Mucosa of gallbladder (tissue), 1 donor: ENCODE measurements around the gene HJURP. TPM values are rescaled to one million over a fixed set of nuclear protein-coding genes. Genes with fewer than 3 reads are reported as not detected.

ENCODE experiments used
- DNase-seq: peaks from one replicate; pipeline ENCODE4 v3.0.0-alpha.2; 2020; ENCODE audit warnings: low spot score
- total RNA-seq: library from RNA; stranded (reverse); gene quantifications from one replicate; pipeline ENCODE4 v1.2.1, GENCODE V29; 2021
- donor health status: DM: no; HTN: no; CAD: no.

The HJURP gene
- total RNA-seq, 1 donor from 2014 or later = 1.9 TPM

GRCh38 chr2:233815861-233816260, 38.5 kb downstream of the HJURP start:
- no peak for DNase-seq

DNA sequence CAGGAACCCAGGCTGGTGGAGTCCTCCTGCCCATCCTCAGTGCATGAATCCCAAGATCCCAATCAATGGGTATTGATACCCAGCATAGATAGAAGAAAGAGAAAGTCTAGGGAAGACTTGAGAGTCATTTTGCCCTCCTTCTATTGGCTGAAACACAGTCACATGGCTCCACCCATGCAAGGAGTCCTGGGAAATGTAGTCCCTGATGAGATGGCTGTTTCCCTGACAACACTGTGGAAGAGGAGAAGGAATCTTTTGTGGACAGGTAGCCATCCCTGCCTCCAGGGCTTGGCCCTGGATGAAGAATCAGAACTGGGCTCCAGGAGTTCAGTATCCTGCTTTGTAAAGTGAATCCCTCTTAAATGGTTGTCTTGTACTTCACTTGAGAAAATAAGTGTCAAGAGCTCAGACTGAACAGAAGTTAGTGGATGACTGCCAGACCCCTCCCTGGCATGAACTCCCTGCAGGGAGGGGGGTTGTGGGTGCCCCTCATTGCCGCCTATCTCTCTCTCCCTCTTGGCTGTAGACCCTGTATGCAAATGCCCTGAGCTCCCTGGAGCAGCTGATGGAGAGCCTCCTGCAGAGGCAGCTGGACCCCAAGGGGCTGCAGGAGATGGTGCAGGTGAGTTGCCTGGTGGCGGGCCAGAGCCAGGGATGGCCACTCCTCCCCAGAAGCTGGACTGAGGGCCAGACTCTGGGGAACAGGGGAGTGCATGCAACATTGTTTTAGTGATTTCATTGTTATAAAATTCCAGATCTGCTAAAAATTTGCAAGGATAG, 40.1 kb downstream of the HJURP start:
- DNase-seq = no peak

DNA sequence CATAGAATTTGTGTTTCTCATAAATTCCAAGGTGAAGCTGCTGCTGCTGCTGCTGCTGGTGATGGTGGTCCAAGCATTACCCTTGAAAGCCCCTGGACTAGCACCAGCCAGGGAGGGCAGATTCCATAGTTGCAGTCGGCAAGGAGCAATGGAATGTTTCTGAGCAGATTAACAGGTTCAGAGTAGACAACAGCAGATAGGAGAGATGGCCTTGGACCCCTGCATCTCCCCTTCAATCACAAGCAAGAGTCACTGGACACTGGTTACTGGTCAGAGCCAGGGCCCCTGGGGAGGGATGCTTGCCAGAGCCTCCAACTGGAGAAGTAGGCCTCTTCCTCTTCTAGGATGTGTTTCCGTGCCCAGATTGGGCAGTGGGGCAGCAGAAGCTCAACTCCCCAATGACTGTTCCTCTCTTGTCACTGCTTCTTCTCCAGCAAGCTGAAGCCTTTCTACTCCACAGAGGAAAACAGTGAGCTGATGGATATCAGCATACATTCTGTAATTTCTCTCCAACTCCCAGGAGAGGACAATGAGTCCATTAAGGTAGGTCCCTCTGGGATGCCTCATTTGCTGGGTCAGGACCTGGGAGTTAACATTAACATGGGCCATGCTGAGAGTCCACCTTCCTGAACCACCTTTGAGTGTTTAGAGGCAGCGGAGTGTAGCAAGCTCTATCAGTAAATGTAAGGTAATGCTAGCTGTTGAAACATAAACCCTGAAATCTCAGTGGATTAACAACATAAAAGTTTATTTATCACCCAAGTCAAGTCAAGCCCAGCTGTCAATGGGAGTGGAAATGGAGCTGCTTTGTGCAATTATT, 40.9 kb downstream of the HJURP start:
- no peak for DNase-seq

- DNase-seq = no peak
Measured at GRCh38 chr2:233811732-233812131, 42.6 kb downstream of the HJURP start.

- no peak for DNase-seq
Measured at GRCh38 chr2:233811087-233811486, 43.2 kb downstream of the HJURP start.

GRCh38 chr2:233810385-233810784, 44.0 kb downstream of the HJURP start:
- DNase-seq = no peak

- no peak for DNase-seq
Measured at GRCh38 chr2:233807966-233808935, 46.1 kb downstream of the HJURP start.

GRCh38 chr2:233807215-233807865, 47.0 kb downstream of the HJURP start:
- DNase-seq = no peak

DNA sequence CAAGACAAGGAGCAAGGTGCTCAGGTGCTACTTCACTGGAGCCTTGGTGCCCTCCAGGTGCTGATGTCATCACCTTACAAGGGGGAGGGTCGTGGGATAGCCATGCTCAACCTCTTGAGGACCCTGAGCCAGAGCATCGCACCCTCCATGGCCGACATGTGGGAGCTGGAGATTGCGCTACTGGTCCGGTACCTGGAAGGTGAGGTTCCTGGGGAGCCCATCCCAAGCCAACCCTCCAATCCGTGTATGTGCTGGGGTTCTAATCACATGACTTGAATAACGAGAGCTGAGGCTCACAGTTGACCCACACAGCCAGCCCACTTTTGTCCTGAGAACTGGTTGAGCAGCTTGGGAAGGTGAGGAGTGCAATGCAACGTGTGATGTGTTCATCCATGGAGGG, 50.3 kb downstream of the HJURP start:
- no peak for DNase-seq

GRCh38 chr2:233803292-233803911, 50.9 kb downstream of the HJURP start:
- DNase-seq = no peak

DNA sequence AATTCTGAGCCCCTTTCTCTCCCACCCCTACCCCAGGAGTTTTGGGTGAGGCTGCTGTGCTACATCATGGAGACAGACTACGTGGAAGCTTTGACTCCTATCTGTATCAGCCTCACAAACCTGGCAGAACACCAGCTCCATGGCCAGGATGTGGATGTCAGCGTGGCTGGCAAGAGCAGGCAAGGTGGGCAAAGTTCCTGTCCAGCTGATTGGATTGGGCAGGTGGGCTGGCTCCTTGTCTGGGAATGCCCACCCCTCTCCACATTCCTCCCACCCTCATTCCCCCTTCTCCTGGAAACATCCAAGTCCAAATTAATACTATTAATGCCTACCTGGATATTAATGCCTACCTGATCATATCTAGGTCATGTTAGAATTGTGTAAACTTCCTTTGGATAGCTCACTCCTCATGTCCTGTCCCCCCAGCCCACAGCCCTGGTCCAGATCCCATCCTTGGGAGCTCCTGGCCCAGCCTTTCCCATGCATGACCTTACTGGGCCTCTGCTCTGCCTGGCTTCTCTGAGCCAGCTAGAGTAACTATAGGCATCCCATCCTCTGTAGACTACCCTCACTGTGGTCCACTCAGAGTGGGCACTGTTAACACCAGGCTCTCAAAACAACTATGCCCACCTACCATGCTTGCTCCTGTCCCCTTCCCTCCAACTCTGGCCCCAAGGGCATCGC, 52.1 kb downstream of the HJURP start:
- no peak for DNase-seq

DNA sequence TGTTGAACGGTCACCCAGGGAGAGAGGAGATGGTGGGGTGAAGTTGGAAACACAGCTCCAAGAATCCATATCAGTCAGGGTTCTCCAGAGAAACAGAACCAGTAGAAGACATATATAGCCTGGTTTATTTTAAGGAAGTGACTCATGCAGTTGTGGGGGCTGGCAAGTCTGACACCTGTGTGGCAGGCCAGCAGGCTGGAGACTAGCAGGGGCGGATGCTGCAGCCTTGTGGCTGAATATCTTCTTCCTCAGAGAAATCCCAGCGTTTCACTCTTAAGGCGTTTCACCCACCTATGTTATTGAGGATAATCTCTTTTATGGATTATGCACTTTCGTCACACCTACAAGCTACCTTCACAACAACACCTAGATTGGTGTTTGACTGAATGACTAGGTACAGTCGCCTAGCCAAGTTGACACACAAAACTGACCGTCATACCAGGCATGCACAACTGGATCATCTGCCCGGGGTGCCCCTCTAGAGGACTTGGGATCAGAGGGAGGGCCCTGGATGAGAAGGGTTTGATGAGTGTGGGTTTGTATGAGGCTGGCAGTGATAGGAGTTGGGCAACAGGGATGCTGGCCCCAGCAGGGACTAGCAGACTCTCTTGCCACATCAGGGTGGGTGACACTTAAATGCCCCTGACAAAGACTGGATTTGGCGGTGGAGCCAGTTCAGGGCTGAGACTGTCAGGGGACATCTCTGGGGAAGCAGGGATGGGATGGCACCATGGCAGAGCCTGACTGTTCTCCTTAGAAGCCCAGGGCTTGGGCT, 52.8 kb downstream of the HJURP start:
- DNase-seq = no peak

DNA sequence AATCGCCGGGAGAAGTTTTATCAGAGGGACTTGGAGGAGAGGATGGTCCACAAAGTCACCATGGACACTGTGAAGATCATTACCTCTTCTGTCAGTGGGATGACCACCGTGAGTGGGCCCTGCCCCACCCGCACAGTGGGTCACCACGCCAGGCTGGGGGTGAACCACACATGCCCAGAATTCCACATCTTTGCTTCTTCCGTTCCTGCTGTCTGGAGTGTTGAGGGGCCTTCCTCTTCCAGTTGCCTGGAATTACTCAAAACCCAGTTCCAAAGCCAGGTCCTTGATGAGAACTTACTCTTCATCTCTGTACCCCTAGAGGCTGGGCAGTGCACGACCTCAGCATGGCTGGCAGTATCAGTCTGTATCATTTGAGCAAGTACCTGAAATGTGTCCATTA, 54.1 kb downstream of the HJURP start:
- DNase-seq = no peak

DNA sequence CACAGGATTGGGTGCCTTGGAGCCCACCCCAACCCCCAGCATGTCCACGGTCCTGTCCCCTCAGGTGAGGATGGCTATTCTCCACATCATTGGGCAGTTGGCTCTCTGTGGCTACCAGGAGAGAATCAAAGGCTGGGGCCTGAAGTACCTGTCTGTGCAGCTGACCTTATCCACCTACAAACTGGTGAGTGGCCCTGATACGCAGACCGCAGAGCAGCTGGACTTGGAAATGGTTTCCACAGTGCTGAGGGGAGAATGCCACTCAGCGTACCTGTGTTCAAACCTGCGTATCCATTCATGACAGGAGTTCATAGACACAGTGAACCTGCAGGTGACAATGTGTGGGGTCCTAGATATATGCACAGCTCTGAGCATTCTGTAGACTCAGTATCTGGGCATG, 54.6 kb downstream of the HJURP start:
- peak; percentile 8 for DNase-seq

- peak; percentile 6 for DNase-seq
Measured at GRCh38 chr2:233799087-233799665, 55.2 kb downstream of the HJURP start.

- no peak for DNase-seq
Measured at GRCh38 chr2:233798335-233799086, 55.8 kb downstream of the HJURP start.

DNA sequence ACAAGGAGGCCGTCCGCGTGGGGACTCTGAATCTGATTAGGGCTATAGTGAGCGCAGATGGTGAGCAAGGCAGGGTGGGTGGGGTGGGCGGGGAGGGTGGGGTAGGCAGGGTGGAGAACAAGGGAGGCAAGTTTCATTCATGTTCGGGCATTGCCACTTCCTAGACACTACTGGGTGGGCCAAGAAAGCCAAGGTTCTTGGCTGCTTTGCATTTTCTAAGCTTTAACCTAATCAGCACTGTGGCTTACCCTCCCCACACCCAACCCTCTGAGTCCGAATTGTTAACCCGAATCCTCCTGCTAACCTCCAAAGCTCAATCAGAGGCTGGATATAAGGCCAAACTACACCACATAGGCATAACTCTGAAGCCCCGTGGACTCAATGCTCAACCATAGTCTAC, 58.1 kb downstream of the HJURP start:
- no peak for DNase-seq

GRCh38 chr2:233795735-233796171, 58.6 kb downstream of the HJURP start:
- no peak for DNase-seq
